ENCODE data around the gene GAPVD1.
A peak's percentile ranks its signal among the peaks of the same experiment; 100 is the strongest.
"Not testable (repeated sequence)": the region's sequence is repeated elsewhere in the genome, so short reads cannot be mapped to it uniquely, and the experiment has no call there.

GAPVD1 gene

DNA sequence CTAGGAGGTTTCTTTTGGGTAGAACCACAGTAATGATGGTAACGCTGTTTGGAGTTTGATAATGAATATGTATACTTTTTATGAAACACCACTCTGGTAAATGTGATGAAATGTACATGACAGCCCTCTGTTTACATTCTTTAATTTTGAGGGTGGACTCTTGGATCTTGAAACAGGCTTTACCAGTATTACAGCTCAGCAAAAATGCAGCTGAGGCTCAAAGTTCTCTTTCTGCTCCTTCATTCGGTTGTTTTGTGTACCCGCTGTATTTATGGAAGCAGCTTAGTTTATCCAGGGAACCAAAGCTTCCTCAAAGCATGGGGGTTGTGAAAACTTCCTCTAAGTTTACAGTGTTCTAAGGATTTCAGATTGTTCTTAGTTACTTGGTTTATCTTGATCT lies 11.1 kb downstream of the GAPVD1 start:
- no peak overlapping the region for H3K9ac ChIP-seq
- H3K27ac ChIP-seq = no peak overlapping the region
- H2AFZ ChIP-seq = no peak overlapping the region
- no peaks in the 10 kb centered on the region for H3K27me3 ChIP-seq (ENCODE audit: control insufficient read depth, insufficient read depth, low read length)
- no peak overlapping the region for H3K4me3 ChIP-seq (ENCODE audit: low read depth, low read length)
- H3K36me3 ChIP-seq (ENCODE audit: control insufficient read depth, insufficient read depth, low read length) = no peaks in the 10 kb centered on the region
- peaks cover 13% of the 10 kb centered on the region for H3K79me2 ChIP-seq
- H3K4me2 ChIP-seq (ENCODE audit: low read length) = peak overlapping the region; percentile 51
- H3K4me1 ChIP-seq = no peaks in the 10 kb centered on the region
- H3K9me3 ChIP-seq (ENCODE audit: control insufficient read depth, low read length) = no peaks in the 10 kb centered on the region
- TF ChIP-seq, protein P1, sequence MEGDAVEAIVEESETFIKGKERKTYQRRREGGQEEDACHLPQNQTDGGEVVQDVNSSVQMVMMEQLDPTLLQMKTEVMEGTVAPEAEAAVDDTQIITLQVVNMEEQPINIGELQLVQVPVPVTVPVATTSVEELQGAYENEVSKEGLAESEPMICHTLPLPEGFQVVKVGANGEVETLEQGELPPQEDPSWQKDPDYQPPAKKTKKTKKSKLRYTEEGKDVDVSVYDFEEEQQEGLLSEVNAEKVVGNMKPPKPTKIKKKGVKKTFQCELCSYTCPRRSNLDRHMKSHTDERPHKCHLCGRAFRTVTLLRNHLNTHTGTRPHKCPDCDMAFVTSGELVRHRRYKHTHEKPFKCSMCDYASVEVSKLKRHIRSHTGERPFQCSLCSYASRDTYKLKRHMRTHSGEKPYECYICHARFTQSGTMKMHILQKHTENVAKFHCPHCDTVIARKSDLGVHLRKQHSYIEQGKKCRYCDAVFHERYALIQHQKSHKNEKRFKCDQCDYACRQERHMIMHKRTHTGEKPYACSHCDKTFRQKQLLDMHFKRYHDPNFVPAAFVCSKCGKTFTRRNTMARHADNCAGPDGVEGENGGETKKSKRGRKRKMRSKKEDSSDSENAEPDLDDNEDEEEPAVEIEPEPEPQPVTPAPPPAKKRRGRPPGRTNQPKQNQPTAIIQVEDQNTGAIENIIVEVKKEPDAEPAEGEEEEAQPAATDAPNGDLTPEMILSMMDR (IDR thresholded peaks at IDR 0.05) = no peak

DNA sequence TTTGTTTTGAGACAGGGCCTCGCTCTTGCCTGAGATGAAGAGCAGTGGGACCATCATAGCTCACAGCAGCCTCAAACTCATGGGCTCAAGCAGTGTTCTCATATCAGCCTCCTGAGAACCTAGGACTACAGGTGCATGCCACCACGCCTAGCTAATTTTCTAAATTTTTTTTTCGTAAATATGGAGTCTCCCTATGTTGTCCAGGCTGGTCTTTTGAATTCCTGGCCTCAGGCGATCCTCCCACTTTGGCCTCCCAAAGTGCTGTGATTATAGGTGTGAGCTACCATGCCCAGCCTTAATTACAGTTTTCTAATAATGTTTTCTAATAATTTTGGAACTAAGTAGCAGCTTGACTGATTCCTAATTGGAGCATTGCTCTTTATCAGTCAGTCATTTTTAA lies 15.1 kb downstream of the GAPVD1 start:
- Histone ChIP-seq H2AFZ (no peak overlapping the region), H3K4me2 (ENCODE audit: low read length) (no peak overlapping the region), H3K4me3 (ENCODE audit: low read depth, low read length) (no peak overlapping the region), H3K79me2 (peaks cover 18% of the 10 kb centered on the region), H3K9me3 (ENCODE audit: control insufficient read depth, low read length) (no peaks in the 10 kb centered on the region), H3K9ac (no peak overlapping the region), H3K27ac (no peak overlapping the region), H3K36me3 (ENCODE audit: control insufficient read depth, insufficient read depth, low read length) (no peaks in the 10 kb centered on the region), H3K27me3 (ENCODE audit: control insufficient read depth, insufficient read depth, low read length) (no peaks in the 10 kb centered on the region), H3K4me1 (no peaks in the 10 kb centered on the region)
- TF ChIP-seq, protein P1 (IDR thresholded peaks at IDR 0.05) = no peak

DNA sequence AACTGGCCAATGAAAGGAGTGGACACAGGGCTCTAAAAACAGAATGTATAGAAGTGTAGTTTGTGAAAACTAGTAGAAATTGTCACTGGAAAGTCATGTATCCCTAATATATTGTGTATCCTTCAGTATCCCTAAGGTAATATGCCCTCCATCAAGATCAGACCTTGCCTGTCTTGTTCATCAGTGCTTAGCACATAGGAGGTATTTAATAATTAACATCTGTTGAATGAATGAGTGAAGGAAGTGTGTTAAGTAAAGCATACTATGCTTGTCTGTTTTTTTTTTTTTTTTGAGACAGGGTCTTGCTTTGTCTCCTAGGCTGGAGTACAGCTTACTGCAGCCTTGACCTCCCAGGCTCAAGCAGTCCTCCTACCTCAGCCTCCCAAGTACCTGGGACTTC lies 15.8 kb downstream of the GAPVD1 start:
- TF ChIP-seq, protein P1 (IDR thresholded peaks at IDR 0.05) = no peak
- Histone ChIP-seq H3K9me3 (ENCODE audit: control insufficient read depth, low read length) (no peaks in the 10 kb centered on the region), H3K36me3 (ENCODE audit: control insufficient read depth, insufficient read depth, low read length) (no peaks in the 10 kb centered on the region), H3K4me2 (ENCODE audit: low read length) (no peak overlapping the region), H3K27me3 (ENCODE audit: control insufficient read depth, insufficient read depth, low read length) (no peaks in the 10 kb centered on the region), H2AFZ (no peak overlapping the region), H3K9ac (no peak overlapping the region), H3K79me2 (peaks cover 18% of the 10 kb centered on the region), H3K4me1 (no peaks in the 10 kb centered on the region), H3K27ac (no peak overlapping the region), H3K4me3 (ENCODE audit: low read depth, low read length) (no peak overlapping the region)

DNA sequence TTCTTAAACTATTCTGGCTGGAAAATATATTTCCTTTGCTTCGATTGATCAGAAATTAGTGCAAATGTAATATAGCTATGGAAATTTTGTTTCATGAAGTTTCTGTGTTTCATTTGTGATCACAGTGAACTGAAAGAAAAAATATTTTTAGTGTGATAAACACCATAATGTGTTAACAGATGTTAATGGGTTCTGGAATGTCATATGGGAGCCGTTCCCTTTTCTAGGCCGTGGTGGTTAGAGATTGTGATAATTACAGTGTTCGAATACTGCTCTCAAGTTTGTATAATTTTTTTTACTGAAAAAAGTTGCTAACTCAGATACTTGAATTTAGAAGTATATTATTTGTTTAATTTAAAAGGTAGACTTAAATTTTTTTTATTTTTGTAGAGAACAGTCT lies 19.3 kb downstream of the GAPVD1 start:
- Histone ChIP-seq H3K27me3 (ENCODE audit: control insufficient read depth, insufficient read depth, low read length) (no peaks in the 10 kb centered on the region), H3K36me3 (ENCODE audit: control insufficient read depth, insufficient read depth, low read length) (no peaks in the 10 kb centered on the region), H3K27ac (no peak overlapping the region), H2AFZ (no peak overlapping the region), H3K4me1 (no peaks in the 10 kb centered on the region), H3K4me2 (ENCODE audit: low read length) (no peak overlapping the region), H3K9me3 (ENCODE audit: control insufficient read depth, low read length) (no peaks in the 10 kb centered on the region), H3K9ac (no peak overlapping the region), H3K79me2 (peaks cover 20% of the 10 kb centered on the region), H3K4me3 (ENCODE audit: low read depth, low read length) (no peak overlapping the region)
- TF ChIP-seq, protein P1 (IDR thresholded peaks at IDR 0.05) = no peak

DNA sequence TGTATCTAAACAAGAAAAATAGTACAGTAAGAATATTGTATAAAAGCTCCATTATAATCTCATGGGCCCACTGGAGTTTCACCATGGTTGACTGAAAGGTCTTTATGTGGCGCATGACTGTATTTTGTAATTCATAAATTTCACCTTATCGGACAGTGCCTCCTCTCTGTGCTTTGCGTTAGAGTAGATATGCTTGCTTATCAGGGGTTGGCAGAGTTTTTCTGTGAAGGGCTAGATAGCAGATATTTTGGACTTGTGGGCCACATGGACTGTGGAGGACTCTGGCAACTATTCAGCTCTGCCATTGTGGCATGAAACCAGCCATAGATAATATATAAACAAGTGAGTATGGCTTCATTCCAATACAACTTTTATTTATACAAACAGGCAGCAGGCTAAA lies 23.2 kb downstream of the GAPVD1 start:
- Histone ChIP-seq H3K27me3 (ENCODE audit: control insufficient read depth, insufficient read depth, low read length) (no peaks in the 10 kb centered on the region), H3K4me3 (ENCODE audit: low read depth, low read length) (no peak overlapping the region), H3K4me2 (ENCODE audit: low read length) (no peak overlapping the region), H3K9ac (no peak overlapping the region), H3K9me3 (ENCODE audit: control insufficient read depth, low read length) (no peaks in the 10 kb centered on the region), H3K27ac (no peak overlapping the region), H3K4me1 (no peaks in the 10 kb centered on the region), H2AFZ (no peak overlapping the region), H3K79me2 (peaks cover 16% of the 10 kb centered on the region), H3K36me3 (ENCODE audit: control insufficient read depth, insufficient read depth, low read length) (no peaks in the 10 kb centered on the region)
- TF ChIP-seq, protein P1 (IDR thresholded peaks at IDR 0.05) = no peak

DNA sequence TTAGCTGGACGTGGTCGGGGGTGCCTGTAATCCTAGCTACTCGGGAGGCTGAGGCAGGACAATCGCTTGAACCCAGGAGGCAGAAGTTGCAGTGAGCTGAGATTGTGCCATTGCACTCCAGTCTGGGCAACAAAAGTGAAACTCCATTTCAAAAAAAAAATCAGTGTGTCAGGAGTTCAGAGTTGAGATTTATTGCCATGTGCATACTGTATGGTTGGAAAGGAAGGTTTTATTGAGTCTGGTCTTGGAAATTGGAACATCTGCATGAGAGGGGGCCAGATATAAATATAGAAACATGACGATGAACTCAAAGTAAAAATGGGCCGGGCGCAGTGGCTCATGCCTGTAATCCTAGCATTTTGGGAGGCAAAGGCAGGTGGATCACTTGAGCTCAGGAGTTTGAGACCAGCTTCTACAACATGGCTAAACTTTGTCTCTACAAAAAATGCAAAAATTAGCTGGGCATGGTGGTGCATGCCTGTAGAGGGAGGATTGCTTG lies 25.4 kb downstream of the GAPVD1 start:
- not testable (repeated sequence) for H2AFZ ChIP-seq; H3K36me3 ChIP-seq (ENCODE audit: control insufficient read depth, insufficient read depth, low read length); H3K9me3 ChIP-seq (ENCODE audit: control insufficient read depth, low read length); H3K4me3 ChIP-seq (ENCODE audit: low read depth, low read length); H3K9ac ChIP-seq; H3K4me2 ChIP-seq (ENCODE audit: low read length); H3K27ac ChIP-seq; H3K4me1 ChIP-seq; H3K27me3 ChIP-seq (ENCODE audit: control insufficient read depth, insufficient read depth, low read length)
- peaks cover 23% of the 10 kb centered on the region for H3K79me2 ChIP-seq

Measured in parathyroid adenoma (tissue), 2 donors.